ENCODE measurements around the gene ANO10. TPM values are rescaled to one million over a fixed set of nuclear protein-coding genes. Genes with fewer than 3 reads are reported as not detected.

ANO10 gene
- total RNA-seq, 1 donor from 2014 or later, result 32.0 TPM

DNA sequence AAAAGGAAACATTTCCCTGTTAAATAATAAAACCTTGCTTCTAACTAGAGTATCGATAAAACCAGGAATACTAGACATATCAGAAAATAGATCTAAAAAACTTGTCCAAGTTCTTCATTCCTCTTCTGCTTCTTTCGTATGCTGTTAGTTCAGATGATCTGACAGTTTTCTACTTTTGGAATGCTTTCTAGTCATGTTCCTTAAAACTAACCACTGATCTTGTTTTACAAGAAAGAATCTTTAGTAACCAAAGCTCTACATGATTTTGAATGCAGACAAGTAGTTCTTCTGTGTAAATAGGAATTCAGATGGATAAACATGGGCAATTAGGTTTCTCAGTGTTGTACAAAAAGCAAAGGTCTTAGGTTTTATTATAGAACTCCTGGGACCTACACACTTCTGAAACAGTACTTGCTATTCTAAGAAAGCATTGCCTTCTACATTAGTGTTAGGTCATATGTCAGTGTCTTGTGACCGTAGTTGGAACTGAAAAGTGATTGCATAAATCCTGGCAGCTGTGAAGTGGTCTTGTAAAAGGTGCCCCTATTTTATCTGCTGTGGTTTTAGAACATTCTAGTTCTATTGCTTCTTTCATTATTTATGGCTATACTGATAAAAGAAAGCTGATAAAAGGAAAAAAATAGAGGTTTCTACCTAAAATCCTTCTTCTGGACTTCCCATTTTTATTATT lies 294.8 kb downstream of the ANO10 start:
- no peak for DNase-seq (ENCODE audit: low read depth, low spot score)
- TF ChIP-seq, protein P1, sequence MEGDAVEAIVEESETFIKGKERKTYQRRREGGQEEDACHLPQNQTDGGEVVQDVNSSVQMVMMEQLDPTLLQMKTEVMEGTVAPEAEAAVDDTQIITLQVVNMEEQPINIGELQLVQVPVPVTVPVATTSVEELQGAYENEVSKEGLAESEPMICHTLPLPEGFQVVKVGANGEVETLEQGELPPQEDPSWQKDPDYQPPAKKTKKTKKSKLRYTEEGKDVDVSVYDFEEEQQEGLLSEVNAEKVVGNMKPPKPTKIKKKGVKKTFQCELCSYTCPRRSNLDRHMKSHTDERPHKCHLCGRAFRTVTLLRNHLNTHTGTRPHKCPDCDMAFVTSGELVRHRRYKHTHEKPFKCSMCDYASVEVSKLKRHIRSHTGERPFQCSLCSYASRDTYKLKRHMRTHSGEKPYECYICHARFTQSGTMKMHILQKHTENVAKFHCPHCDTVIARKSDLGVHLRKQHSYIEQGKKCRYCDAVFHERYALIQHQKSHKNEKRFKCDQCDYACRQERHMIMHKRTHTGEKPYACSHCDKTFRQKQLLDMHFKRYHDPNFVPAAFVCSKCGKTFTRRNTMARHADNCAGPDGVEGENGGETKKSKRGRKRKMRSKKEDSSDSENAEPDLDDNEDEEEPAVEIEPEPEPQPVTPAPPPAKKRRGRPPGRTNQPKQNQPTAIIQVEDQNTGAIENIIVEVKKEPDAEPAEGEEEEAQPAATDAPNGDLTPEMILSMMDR (conservative IDR thresholded peaks at IDR 0.05), result no peak
- Mint-ChIP-seq H3K36me3 (ENCODE audit: low read depth) (peaks cover 10% of the 10 kb centered on the region), H3K4me1 (peaks cover 38% of the 10 kb centered on the region), H3K27ac (ENCODE audit: unreplicated experiment) (no peak overlapping the region), H3K4me3 (no peak overlapping the region), H3K27me3 (ENCODE audit: low read depth) (no peaks in the 10 kb centered on the region), H3K9me3 (peaks cover 3% of the 10 kb centered on the region)

DNA sequence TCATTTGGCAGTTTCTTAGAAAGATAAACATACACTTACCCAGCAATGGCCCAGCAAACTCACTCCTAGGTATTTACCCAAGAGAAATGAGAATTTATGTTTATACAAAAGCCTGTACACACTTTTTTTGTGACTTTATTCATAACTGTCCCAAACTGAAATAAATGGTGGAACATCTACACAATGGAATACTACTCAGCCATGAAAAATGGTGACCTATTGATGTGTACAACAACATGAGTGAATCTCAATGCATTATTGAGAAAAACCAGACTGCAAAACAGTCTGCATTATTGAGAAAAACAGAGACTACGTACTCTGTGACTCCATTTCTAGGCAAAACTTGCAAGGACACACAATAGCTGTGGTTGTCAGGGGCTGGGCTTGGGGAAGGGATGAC lies 298.3 kb downstream of the ANO10 start:
- peaks cover 22% of the 10 kb centered on the region for H3K36me3 Mint-ChIP-seq (ENCODE audit: low read depth)
- peaks cover 22% of the 10 kb centered on the region for H3K4me1 Mint-ChIP-seq
- peaks cover 3% of the 10 kb centered on the region for H3K9me3 Mint-ChIP-seq
- H3K4me3 Mint-ChIP-seq, result no peak overlapping the region
- TF ChIP-seq, protein P1 (conservative IDR thresholded peaks at IDR 0.05), result no peak
- no peak for DNase-seq (ENCODE audit: low read depth, low spot score)
- H3K27me3 Mint-ChIP-seq (ENCODE audit: low read depth), result no peaks in the 10 kb centered on the region
- H3K27ac Mint-ChIP-seq (ENCODE audit: unreplicated experiment), result no peak overlapping the region

- TF ChIP-seq, protein P1 (conservative IDR thresholded peaks at IDR 0.05), result no peak
- Mint-ChIP-seq H3K4me3 (no peak overlapping the region), H3K4me1 (peaks cover 13% of the 10 kb centered on the region), H3K9me3 (peaks cover 3% of the 10 kb centered on the region), H3K27me3 (ENCODE audit: low read depth) (no peaks in the 10 kb centered on the region), H3K27ac (ENCODE audit: unreplicated experiment) (no peak overlapping the region), H3K36me3 (ENCODE audit: low read depth) (peaks cover 24% of the 10 kb centered on the region)
- DNase-seq (ENCODE audit: low read depth, low spot score), result no peak
These were observed 301.5 kb downstream of the ANO10 start for GRCh38 chr3:43320288-43320687.

GRCh38 chr3:43319794-43320193 lies 302.0 kb downstream of the ANO10 start:
- no peak overlapping the region for H3K4me3 Mint-ChIP-seq
- peaks cover 24% of the 10 kb centered on the region for H3K36me3 Mint-ChIP-seq (ENCODE audit: low read depth)
- H3K4me1 Mint-ChIP-seq, result peaks cover 13% of the 10 kb centered on the region
- H3K9me3 Mint-ChIP-seq, result peaks cover 3% of the 10 kb centered on the region
- no peak for DNase-seq (ENCODE audit: low read depth, low spot score)
- H3K27me3 Mint-ChIP-seq (ENCODE audit: low read depth), result no peaks in the 10 kb centered on the region
- H3K27ac Mint-ChIP-seq (ENCODE audit: unreplicated experiment), result no peak overlapping the region
- TF ChIP-seq, protein P1 (conservative IDR thresholded peaks at IDR 0.05), result no peak

DNA sequence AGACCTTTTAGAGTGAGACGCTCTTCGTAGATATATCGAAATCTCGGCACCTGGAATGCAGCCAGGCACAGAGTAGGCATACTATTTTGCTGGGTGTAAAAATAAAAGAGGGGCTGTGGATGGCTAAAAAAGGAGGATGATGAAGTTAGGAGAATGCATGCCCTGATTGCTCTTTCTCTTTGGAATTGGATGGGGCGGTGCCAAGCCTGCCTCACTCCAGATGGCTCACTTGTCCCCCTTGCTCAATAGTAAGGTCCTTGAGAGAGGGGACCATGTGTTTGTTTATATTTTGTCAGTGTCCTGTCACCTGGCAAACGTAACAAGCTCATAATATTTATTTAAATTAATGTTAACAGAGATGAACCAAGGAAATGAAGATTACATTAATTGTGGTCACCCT lies 302.4 kb downstream of the ANO10 start:
- H3K9me3 Mint-ChIP-seq, result peaks cover 3% of the 10 kb centered on the region
- TF ChIP-seq, protein P1 (conservative IDR thresholded peaks at IDR 0.05), result no peak
- peaks cover 13% of the 10 kb centered on the region for H3K4me1 Mint-ChIP-seq
- H3K27me3 Mint-ChIP-seq (ENCODE audit: low read depth), result no peaks in the 10 kb centered on the region
- H3K27ac Mint-ChIP-seq (ENCODE audit: unreplicated experiment), result no peak overlapping the region
- no peak overlapping the region for H3K4me3 Mint-ChIP-seq
- DNase-seq (ENCODE audit: low read depth, low spot score), result no peak
- peaks cover 24% of the 10 kb centered on the region for H3K36me3 Mint-ChIP-seq (ENCODE audit: low read depth)
